ENCODE results near the gene DRAP1.

DRAP1 gene

GRCh38 chr11:65919573-65920371 lies 546 bp downstream of the DRAP1 start:
- peaks cover 43% of the 10 kb centered on the region for H3K79me2 ChIP-seq (ENCODE audit: insufficient read depth, low read length)
- TF ChIP-seq EZH2phosphoT487 (IDR thresholded peaks at IDR 0.05; ENCODE audit: borderline replicate concordance) (no peak), CTCF (conservative IDR thresholded peaks at IDR 0.05; ENCODE audit: low read length) (no peak)
- H3K4me2 ChIP-seq (ENCODE audit: low read depth, low read length, poor library complexity, severe bottlenecking), result peak overlapping the region; percentile 98
- H4K20me1 ChIP-seq (ENCODE audit: insufficient read depth, low read length, poor library complexity, severe bottlenecking), result peaks cover 15% of the 10 kb centered on the region
- peaks cover 33% of the 10 kb centered on the region for H3K4me1 ChIP-seq (ENCODE audit: insufficient read depth, low read length, poor library complexity, severe bottlenecking)
- H3K4me3 ChIP-seq (ENCODE audit: low read length, poor library complexity, severe bottlenecking), result peak overlapping the region; percentile 96
- peaks cover 8% of the 10 kb centered on the region; the same call in 1 of the 2 replicates for H3K36me3 ChIP-seq (ENCODE audit: insufficient read depth, low read length)
- no peaks in the 10 kb centered on the region for H3F3A ChIP-seq (ENCODE audit: low read depth)
- H3K9me3 ChIP-seq (ENCODE audit: insufficient read depth, low read depth, low read length), result no peaks in the 10 kb centered on the region
- H3K27me3 ChIP-seq (ENCODE audit: insufficient read depth, low read length, poor library complexity, severe bottlenecking), result no peaks in the 10 kb centered on the region
- H3K9ac ChIP-seq (ENCODE audit: low read depth, low read length, poor library complexity, severe bottlenecking), result peak overlapping the region; percentile 82
- H3K9me2 ChIP-seq (replicated peaks; ENCODE audit: low read depth, low read length), result no peaks in the 10 kb centered on the region
- H2AFZ ChIP-seq (ENCODE audit: low read length), result peak overlapping the region; percentile 94

- peaks cover 15% of the 10 kb centered on the region for H4K20me1 ChIP-seq (ENCODE audit: insufficient read depth, low read length, poor library complexity, severe bottlenecking)
- peak overlapping the region; percentile 82 for H3K9ac ChIP-seq (ENCODE audit: low read depth, low read length, poor library complexity, severe bottlenecking)
- no peak overlapping the region for H2AFZ ChIP-seq (ENCODE audit: low read length)
- H3K9me2 ChIP-seq (replicated peaks; ENCODE audit: low read depth, low read length), result no peaks in the 10 kb centered on the region
- H3K79me2 ChIP-seq (ENCODE audit: insufficient read depth, low read length), result peaks cover 43% of the 10 kb centered on the region
- H3K4me1 ChIP-seq (ENCODE audit: insufficient read depth, low read length, poor library complexity, severe bottlenecking), result peaks cover 33% of the 10 kb centered on the region
- no peaks in the 10 kb centered on the region for H3K9me3 ChIP-seq (ENCODE audit: insufficient read depth, low read depth, low read length)
- H3K4me2 ChIP-seq (ENCODE audit: low read depth, low read length, poor library complexity, severe bottlenecking), result peak overlapping the region; percentile 98
- peaks cover 8% of the 10 kb centered on the region; the same call in 1 of the 2 replicates for H3K36me3 ChIP-seq (ENCODE audit: insufficient read depth, low read length)
- no peaks in the 10 kb centered on the region for H3K27me3 ChIP-seq (ENCODE audit: insufficient read depth, low read length, poor library complexity, severe bottlenecking)
- peak overlapping the region; percentile 96 for H3K4me3 ChIP-seq (ENCODE audit: low read length, poor library complexity, severe bottlenecking)
- no peaks in the 10 kb centered on the region for H3F3A ChIP-seq (ENCODE audit: low read depth)
- TF ChIP-seq EZH2phosphoT487 (IDR thresholded peaks at IDR 0.05; ENCODE audit: borderline replicate concordance), result no peak
- no peak for TF ChIP-seq CTCF (conservative IDR thresholded peaks at IDR 0.05; ENCODE audit: low read length)
Observed at GRCh38 chr11:65920372-65920802, 1.2 kb downstream of the DRAP1 start.

- Histone ChIP-seq H3K4me2 (ENCODE audit: low read depth, low read length, poor library complexity, severe bottlenecking) (peak overlapping the region; percentile 98), H3K9ac (ENCODE audit: low read depth, low read length, poor library complexity, severe bottlenecking) (peak overlapping the region; percentile 82), H3K36me3 (ENCODE audit: insufficient read depth, low read length) (peaks cover 8% of the 10 kb centered on the region; the same call in 1 of the 2 replicates)
Observed at GRCh38 chr11:65921033-65921555, 1.9 kb downstream of the DRAP1 start.

More at GRCh38 chr11:65921033-65921555, 1.9 kb downstream of the DRAP1 start:
- Histone ChIP-seq H3K4me3 (ENCODE audit: low read length, poor library complexity, severe bottlenecking) (peak overlapping the region; percentile 96), H3K9me3 (ENCODE audit: insufficient read depth, low read depth, low read length) (no peaks in the 10 kb centered on the region), H3K4me1 (ENCODE audit: insufficient read depth, low read length, poor library complexity, severe bottlenecking) (peaks cover 31% of the 10 kb centered on the region), H4K20me1 (ENCODE audit: insufficient read depth, low read length, poor library complexity, severe bottlenecking) (peaks cover 15% of the 10 kb centered on the region), H3K27me3 (ENCODE audit: insufficient read depth, low read length, poor library complexity, severe bottlenecking) (no peaks in the 10 kb centered on the region), H3K9me2 (replicated peaks; ENCODE audit: low read depth, low read length) (no peaks in the 10 kb centered on the region), H2AFZ (ENCODE audit: low read length) (no peak overlapping the region), H3K79me2 (ENCODE audit: insufficient read depth, low read length) (peaks cover 41% of the 10 kb centered on the region), H3F3A (ENCODE audit: low read depth) (no peaks in the 10 kb centered on the region)
- TF ChIP-seq CTCF (conservative IDR thresholded peaks at IDR 0.05; ENCODE audit: low read length), result no peak
- TF ChIP-seq EZH2phosphoT487 (IDR thresholded peaks at IDR 0.05; ENCODE audit: borderline replicate concordance), result no peak
